Fibroblast of skin of back (primary cell): ENCODE data around the gene SLC6A4.
"Not testable (repeated sequence)": the region's sequence is repeated elsewhere in the genome, so short reads cannot be mapped to it uniquely, and the experiment has no call there.

ENCODE experiments used
- DNase-seq: peaks from one replicate; pipeline ENCODE4 v3.0.0-alpha.2; 2013

Gene SLC6A4

DNA sequence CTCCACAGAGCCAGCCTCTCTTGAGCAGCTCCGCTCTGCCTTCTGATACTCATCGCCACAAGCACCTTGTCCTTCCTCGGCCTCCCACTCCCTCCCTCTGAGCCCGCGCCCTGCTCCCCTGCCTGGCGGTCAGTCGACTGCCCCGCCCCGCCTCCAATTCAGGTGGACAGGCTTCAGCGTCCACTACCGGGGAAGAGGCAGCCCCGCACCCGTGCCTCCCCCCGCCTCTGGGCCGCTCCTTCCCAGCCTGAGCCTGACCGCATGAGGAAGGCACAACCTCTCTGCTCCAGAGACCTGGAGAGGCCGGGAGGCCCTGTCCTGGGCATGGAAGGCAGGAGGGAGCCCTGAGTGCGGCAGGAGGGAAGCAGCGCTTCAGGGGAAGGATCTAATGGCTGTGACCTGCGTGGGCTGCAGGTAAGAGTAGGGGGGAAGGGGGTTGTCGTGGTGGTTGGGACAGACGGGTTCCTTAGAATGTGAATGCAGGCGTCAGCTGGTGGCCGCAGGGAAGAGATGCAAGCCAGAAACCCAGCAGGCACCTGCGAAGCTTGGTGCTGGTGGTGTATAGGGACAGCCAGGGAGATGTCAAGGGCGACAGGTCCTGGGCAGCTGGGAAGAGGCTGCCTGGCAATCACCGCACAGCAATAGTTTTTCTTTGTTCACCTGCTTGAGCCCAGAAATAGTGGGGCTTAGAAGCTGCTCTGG is 3.0 kb upstream of the SLC6A4 start:
- DNase-seq: no peak

DNA sequence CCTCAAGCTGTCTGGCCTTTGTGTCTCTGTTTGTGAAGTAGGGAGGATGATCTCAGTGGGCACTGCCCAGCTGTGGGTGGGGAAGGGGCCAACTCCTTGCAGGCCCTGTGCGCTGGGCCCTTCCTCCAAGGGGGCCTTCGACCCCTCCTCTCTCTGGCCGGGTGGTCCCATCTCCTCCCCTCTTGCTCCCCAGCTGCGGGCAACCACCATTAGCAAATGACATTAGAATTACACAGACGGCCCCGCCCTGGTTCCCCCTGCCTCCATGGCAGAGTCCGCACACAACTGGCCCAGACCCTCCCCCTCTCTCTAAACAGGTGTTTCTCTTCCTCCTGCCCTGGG is 2.5 kb upstream of the SLC6A4 start:
- no peak for DNase-seq

- DNase-seq: no peak
Observed at GRCh38 chr17:30237296-30238002, 2.0 kb upstream of the SLC6A4 start.

GRCh38 chr17:30236766-30237165 is 1.3 kb upstream of the SLC6A4 start:
- peak; percentile 23 for DNase-seq

DNA sequence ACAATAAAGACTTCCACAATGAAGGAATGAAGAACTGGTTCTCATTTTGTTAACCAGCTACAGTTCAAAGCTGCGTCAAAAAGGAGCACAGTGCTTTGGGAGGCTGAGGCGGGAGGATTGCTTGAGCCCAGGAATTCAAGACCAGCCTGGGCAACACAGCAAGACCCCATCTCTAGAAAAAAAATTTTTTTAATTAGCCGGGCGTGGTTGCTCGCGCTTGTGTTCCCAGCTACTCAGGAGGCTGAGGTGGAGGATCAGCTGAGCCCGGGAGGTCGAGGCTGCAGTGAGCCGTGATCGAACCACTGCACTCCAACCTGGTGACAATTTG is 764 bp upstream of the SLC6A4 start:
- no peak for DNase-seq

DNA sequence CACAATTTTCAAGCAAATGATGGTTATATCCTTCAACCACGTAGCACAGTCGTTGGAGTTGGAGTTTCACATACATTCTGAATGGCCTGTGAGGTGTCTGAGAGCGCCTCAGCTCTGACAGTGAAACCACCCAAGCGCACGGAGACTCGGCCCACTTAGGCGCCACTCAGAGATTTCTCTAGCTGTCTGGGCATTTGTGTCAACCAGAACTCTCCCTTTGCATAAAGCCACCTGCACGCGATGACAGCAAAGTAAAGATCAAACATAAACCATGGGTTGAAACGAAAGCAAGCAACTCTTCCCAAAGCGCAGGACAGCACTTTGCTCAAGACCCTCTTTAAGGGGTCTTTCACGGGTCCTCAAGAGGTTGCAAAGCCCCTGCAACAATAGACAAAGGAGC is 533 bp downstream of the SLC6A4 start:
- DNase-seq: peak; percentile 6

DNA sequence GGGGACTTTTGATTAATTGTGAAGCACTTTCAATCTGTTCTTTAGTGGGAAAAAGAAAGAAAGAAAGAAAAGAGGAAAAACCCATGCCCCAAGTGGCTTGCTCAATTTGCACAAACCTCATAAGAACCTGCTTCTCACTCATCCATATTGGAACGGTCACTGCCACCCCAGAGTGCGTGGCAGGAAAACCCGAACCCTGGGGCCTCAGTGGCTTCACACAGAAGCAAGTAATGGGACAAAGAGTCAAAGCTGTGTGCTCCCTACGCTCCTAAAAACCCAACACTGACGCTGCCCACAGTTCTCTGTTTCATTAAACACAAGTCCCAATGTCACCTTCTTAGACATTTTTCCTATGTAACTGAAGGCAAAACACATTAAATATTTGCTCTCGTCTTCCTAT is 1.2 kb downstream of the SLC6A4 start:
- DNase-seq: no peak

DNA sequence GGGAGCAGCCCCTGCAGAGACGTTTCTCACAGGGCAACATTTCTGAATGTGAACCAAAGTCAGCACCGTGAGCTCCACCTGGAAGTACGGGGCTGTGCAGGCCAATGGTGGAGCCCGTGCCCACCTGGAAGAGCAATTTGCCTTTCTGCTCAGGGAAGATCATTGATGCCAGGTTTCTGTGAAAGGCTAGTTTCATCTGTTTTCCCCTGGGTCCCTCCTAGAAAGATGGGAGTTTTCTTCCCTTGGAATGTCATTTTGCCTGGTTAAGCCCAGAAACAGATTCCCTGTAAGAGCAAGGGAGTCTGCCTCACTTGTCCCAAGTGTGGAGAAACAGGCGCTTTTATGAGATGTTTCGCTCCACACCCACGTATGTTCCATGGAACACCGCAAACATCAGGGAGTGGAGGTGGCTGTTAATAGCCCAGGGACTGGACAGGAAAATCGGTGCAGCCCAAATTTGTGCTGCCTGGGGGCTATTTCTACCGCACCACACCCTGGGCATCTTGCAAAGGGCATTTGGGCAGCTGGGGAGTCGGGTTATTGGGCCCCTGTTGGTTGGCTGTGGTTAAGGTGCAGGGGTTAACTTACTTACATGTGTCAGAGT is 2.6 kb downstream of the SLC6A4 start:
- DNase-seq: no peak

DNA sequence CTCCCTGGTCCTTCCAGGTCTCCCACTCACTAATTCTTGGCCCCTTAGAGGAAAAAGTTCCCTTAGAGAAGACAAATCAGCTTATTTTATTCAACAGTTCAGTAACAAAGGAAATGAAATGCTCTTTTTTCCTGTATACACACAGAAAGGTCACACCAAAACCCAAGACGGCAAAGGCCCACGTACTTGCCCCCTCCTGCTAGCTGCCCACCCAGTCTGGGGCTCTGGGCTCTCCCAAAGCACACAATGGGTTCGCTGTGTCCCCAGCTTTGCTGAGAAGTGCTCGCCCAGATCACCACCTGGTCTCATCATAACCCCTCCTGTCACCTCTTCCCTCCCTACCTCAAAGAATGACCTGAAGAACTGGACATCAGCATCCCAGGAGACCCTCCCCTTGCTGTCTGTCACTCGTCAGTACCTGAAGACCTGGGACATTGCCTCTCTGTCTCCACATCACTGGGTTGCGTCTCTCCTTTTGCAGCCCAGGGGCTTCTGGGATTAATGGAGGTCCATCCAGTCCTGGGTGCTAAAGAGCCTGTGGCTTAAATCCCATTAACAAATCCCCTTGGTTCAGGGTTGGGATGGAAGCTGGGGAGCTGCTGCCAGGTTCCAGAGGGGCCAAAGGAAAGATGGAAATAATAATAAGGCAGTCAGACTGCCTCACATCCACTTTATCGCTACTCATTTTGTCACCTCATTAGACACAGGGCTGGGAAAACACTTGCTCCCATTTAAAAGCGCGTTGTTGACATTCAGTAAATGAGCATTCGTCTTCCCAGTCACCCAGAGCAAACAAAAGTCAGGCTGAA is 3.3 kb downstream of the SLC6A4 start:
- no peak for DNase-seq

- peak; percentile 9 for DNase-seq
Observed at GRCh38 chr17:30230596-30231125, 4.8 kb downstream of the SLC6A4 start.

- not testable (repeated sequence) for DNase-seq
Observed at GRCh38 chr17:30230009-30230408, 5.5 kb downstream of the SLC6A4 start.

GRCh38 chr17:30229012-30229411 is 6.5 kb downstream of the SLC6A4 start:
- DNase-seq: peak; percentile 5

DNA sequence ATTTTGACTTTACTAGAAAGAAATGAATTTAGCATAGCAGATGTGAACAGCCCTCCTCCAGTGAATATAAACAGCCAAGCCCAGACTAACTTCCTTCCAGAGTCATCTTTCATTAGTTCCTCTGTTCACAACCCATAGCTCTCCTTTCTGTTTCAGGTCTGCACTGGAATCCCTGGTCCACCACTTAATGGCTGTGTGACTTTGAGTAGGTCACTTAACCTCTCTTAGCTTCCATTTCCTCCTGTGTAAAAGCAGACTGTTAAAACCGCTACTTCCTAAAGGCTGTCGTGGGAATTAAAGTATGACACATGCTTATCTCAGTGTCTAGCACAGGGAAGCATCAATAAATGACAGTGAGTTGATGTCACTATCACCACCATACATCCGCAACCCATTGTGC is 7.5 kb downstream of the SLC6A4 start:
- no peak for DNase-seq

GRCh38 chr17:30226878-30227277 is 8.6 kb downstream of the SLC6A4 start:
- no peak for DNase-seq

GRCh38 chr17:30225919-30226553 is 9.5 kb downstream of the SLC6A4 start:
- DNase-seq: no peak

DNA sequence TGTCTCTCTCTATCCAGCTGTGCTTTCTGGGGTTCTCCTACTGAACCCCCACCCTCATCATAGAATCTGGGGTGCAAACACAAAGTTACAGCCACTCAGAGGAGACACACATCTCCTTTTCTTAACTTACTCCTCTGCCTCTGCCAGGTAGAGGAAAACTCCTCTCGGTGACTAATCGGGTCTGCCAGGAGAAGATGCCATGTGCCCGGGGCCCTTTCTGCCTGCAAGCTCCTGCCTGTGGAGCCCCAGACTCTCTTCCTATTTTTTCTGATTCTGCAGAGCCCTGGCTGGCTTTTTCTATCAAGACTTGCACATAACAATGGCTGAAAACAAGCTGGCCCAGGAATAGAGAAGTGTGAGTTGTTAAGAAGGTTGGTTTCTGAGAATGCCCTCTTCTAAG is 10.4 kb downstream of the SLC6A4 start:
- DNase-seq: no peak

- DNase-seq: no peak
Observed at GRCh38 chr17:30224419-30224960, 11.0 kb downstream of the SLC6A4 start.

DNA sequence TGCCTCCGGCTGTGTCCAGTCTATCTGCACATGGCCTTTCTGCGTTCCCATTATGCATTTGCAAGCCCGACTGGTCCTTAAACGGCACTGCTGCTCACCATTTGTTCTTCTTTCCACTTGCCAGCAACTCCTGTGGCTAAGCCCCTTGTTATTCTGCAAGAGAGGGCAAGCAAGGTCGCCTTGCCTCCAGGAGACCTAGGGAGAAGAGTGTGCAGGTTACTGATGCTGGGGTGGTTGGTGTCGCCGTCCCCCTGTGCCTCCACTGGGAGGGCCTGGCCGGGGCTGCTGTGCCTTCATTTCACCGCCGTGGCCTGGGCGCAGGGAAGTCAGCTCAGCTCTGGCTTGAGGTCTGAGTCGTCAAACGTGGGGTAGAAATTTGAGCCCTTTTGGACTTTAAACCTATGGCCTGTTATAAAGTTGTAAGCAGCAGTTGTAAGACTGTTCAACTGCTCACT is 12.7 kb downstream of the SLC6A4 start:
- no peak for DNase-seq

- DNase-seq: no peak
Observed at GRCh38 chr17:30222251-30222650, 13.2 kb downstream of the SLC6A4 start.

GRCh38 chr17:30221346-30221745 is 14.2 kb downstream of the SLC6A4 start:
- no peak for DNase-seq

- DNase-seq: no peak
Observed at GRCh38 chr17:30220414-30220813, 15.1 kb downstream of the SLC6A4 start.

GRCh38 chr17:30219833-30220232 is 15.7 kb downstream of the SLC6A4 start:
- DNase-seq: no peak
